HepG2 (cell line): ENCODE results near the gene DYNC2I2.

Experiments used
- ADNP ChIP-seq: sonication (generic); formaldehyde crosslinking; IDR thresholded peaks from 2 replicates; pipeline ENCODE4 v1.4.0; 2020; ENCODE audit warnings: missing genetic modification reagents
- PTBP1 ChIP-seq: fragments of 200-400 bp; formaldehyde crosslinking; IDR thresholded peaks from 2 replicates; pipeline ENCODE4 v1.6.1; 2018; ENCODE audit warnings: low read length, low read depth; ENCODE audit not compliant: poor library complexity, severe bottlenecking
- RNF2 ChIP-seq: fragments of 450-650 bp; conservative IDR thresholded peaks from 2 replicates; pipeline ENCODE4 v1.6.1; 2016; ENCODE audit warnings: low read depth
- TBP ChIP-seq: sonication (generic); formaldehyde crosslinking; IDR thresholded peaks from 2 replicates; pipeline ENCODE4 v1.5.0; 2020; ENCODE audit warnings: missing genetic modification reagents
- TEAD2 ChIP-seq: sonication (generic); formaldehyde crosslinking; IDR thresholded peaks from 2 replicates; pipeline ENCODE4 v1.9.0; 2021; ENCODE audit warnings: missing genetic modification reagents
- TFE3 ChIP-seq: IDR thresholded peaks from 2 replicates; pipeline ENCODE4 v1.6.1; 2016
- ZKSCAN8 ChIP-seq: IDR thresholded peaks from 2 replicates; pipeline ENCODE4 v1.6.1; 2016; ENCODE audit warnings: borderline replicate concordance, missing genetic modification reagents, missing compliant biosample characterization
- ZNF124 ChIP-seq: sonication (generic); formaldehyde crosslinking; IDR thresholded peaks from 2 replicates; pipeline ENCODE4 v1.4.0; 2020; ENCODE audit warnings: missing genetic modification reagents
- ZNF768 ChIP-seq: sonication (generic); formaldehyde crosslinking; IDR thresholded peaks from 2 replicates; pipeline ENCODE4 v1.4.0; 2020; ENCODE audit warnings: missing genetic modification reagents
- ZNF777 ChIP-seq: sonication (generic); formaldehyde crosslinking; IDR thresholded peaks from 2 replicates; pipeline ENCODE4 v1.4.0; 2020; ENCODE audit warnings: missing genetic modification reagents

DNA sequence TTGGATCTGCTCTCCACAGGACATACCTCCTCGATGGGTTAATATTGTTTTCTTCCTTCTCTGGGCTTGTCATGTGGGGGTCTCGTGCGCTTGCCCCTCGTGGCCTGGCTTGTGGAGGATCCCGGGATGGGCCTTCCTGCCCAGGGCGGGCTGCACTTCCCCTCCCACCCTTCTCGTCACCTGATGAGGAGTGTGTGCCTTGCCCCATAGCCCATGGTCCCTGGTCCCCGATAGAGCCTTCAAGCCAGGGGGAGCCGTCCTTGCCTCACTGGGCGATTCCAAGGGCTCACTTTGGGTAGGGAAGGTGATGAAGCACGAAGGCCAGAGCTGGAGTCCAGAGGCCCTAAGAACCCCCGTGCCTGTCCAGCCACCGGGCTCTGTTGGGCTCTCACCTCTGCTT is 28.7 kb downstream of the DYNC2I2 start:
- TF ChIP-seq ZNF768 (CRISPR knock-in tag) (no peak), TBP (CRISPR knock-in tag) (no peak), RNF2 (no peak), PTBP1 (no peak), TEAD2 (no peak), ZNF777 (no peak), ZNF124 (CRISPR knock-in tag) (no peak), TFE3 (CRISPR knock-in tag) (no peak), ADNP (CRISPR knock-in tag) (no peak), ZKSCAN8 (CRISPR knock-in tag) (no peak)
